Placental pericyte (primary cell): ENCODE results near the gene FANCD2. TPM values are rescaled to one million over a fixed set of nuclear protein-coding genes. Genes with fewer than 3 reads are reported as not detected.

ENCODE experiments used
- small RNA-seq: library from RNA; depleted of rRNA; stranded (forward); fragments of <200 nt; gene quantifications from one replicate; pipeline ENCODE3, GENCODE V24; 2012; ENCODE audit warnings: low replicate concordance
- total RNA-seq: library from RNA; depleted of rRNA; stranded (reverse); fragments of >200 nt; gene quantifications from 2 replicates; pipeline ENCODE4 v1.2.3, GENCODE V29; 2012

FANCD2 gene
- total RNA-seq = 1.8 and 43.8 TPM in 2 replicates

GRCh38 chr3:10026084-10026890 is at the start of gene FANCD2:
TSS of gene FANCD2 (plus strand) at chr3:10026437. CDS start at chr3:10028658, 2,221 bp downstream.

GRCh38 chr3:10108091-10108490 is 81.9 kb downstream of the FANCD2 start, which contains the start of gene FANCD2OS:
TSS of gene FANCD2OS (minus strand) at chr3:10108255. CDS start at chr3:10104774, 3,481 bp downstream.

GRCh38 chr3:10115326-10116137 is 89.3 kb downstream of the FANCD2 start, which contains the start of gene BRK1:
TSS of gene BRK1 (plus strand) at chr3:10115675. CDS start at chr3:10115702, 27 bp downstream.

Small RNA genes lying within 50 kb of the gene (small RNA-seq; reads per million reads assigned to genes)
- gene CYCSP10 (not detected), gene RNU6-670P (not detected)

Other genes with a start within 250 kb of the FANCD2 start
- gene TADA3, start 234.0 kb upstream of the FANCD2 start, total RNA-seq = 79.0 and 108 TPM in 2 replicates
- 147 and 327 TPM in 2 replicates for gene ARPC4, start 233.4 kb upstream of the FANCD2 start, total RNA-seq
- 23.0 and 32.6 TPM in 2 replicates for gene TTLL3, start 216.2 kb upstream of the FANCD2 start, total RNA-seq
- 29.8 and 36.2 TPM in 2 replicates for gene RPUSD3, start 182.4 kb upstream of the FANCD2 start, total RNA-seq
- gene CIDEC, start 146.2 kb upstream of the FANCD2 start, total RNA-seq = not detected in 2 replicates
- gene JAGN1, start 135.8 kb upstream of the FANCD2 start, total RNA-seq = 30.6 and 46.0 TPM in 2 replicates
- 0.72 and 0.88 TPM in 2 replicates for gene IL17RE, start 123.6 kb upstream of the FANCD2 start, total RNA-seq
- 43.4 and 46.4 TPM in 2 replicates for gene IL17RC, start 109.3 kb upstream of the FANCD2 start, total RNA-seq
- 13.3 and 104 TPM in 2 replicates for gene CRELD1, start 92.6 kb upstream of the FANCD2 start, total RNA-seq
- gene PRRT3, start 74.0 kb upstream of the FANCD2 start, total RNA-seq = 2.6 and 2.7 TPM in 2 replicates
- 53.7 and 56.7 TPM in 2 replicates for gene EMC3, start 39.6 kb upstream of the FANCD2 start, total RNA-seq
- gene FANCD2OS, start 81.8 kb downstream of the FANCD2 start, total RNA-seq = not detected in 2 replicates
- 54.5 and 79.9 TPM in 2 replicates for gene BRK1, start 89.2 kb downstream of the FANCD2 start, total RNA-seq
- 35.5 and 40.7 TPM in 2 replicates for gene VHL, start 115.3 kb downstream of the FANCD2 start, total RNA-seq
- gene IRAK2, start 138.5 kb downstream of the FANCD2 start, total RNA-seq = 17.9 TPM in 2 replicates
- 16.9 and 32.6 TPM in 2 replicates for gene TATDN2, start 222.0 kb downstream of the FANCD2 start, total RNA-seq